ENCODE results near the gene EYA2.

EYA2 gene

DNA sequence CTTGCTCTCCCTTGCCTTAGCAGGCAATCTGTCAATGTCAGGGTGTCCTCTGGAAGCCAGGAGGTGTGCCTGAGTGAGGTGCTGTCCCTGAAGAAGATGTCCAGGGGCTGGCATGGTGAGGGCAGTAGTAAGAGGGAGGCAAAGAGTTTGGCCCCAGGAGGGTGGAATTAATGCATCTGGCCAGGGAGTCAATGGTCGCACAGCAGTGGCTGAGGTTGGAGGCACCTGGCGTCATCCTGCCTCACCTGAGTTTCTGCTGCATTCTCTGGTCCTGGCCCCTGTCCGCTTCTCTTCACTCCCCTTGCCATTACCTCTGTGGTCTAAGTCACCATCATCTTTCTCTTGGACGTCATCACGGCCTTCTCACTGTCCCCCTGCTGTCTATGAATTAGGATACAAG is 255.3 kb downstream of the EYA2 start:
- no peak for DNase-seq (ENCODE audit: insufficient read length)
- TF ChIP-seq POLR2AphosphoS5 (IDR thresholded peaks at IDR 0.05; ENCODE audit: low read depth, low read length), result no peak
- TF ChIP-seq TAF1 (IDR thresholded peaks at IDR 0.05; ENCODE audit: borderline replicate concordance, low read depth, low read length), result no peak
- TF ChIP-seq POLR2A (IDR thresholded peaks at IDR 0.05; ENCODE audit: low read depth, low read length), result no peak
- FAIRE-seq, result no peak

DNA sequence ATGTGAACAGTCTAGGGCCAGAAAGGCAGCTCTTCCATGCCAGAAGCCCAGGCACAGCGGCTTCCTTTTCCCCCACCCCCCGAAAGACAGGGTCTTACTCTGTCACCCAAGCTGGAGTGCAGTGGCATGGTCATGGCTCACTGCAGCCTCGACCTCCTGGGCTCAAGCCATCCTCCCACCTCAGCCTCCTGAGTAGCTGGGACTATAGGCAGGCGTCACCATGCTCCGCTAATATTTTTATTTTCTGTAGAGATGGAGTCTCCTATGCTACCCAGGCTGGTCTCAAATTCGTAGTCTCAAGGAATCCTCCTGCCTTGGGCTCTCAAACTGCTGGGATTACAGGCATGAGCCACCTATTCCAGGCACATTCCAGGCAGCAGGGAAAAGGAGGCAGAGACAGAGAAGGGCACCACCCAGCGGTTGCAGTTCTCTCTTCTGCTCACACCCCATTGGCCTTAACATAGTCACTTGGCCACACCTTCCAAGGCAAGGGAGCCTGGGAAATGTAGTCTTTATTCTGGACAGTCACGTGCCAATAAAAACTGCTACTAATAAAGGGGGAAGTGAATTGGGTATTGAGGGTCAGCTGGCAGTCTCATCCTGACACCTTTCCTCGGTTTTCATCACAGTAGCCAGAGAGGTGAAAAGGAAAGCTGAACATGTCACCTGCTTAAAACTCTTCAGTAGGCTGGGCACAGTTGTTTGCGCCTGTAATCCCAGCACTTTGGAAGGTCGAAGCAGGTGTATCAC is 255.9 kb downstream of the EYA2 start:
- DNase-seq (ENCODE audit: insufficient read length) (no peak), FAIRE-seq (no peak)
- no peak for TF ChIP-seq TAF1 (IDR thresholded peaks at IDR 0.05; ENCODE audit: borderline replicate concordance, low read depth, low read length)
- no peak for TF ChIP-seq POLR2A (IDR thresholded peaks at IDR 0.05; ENCODE audit: low read depth, low read length)

DNA sequence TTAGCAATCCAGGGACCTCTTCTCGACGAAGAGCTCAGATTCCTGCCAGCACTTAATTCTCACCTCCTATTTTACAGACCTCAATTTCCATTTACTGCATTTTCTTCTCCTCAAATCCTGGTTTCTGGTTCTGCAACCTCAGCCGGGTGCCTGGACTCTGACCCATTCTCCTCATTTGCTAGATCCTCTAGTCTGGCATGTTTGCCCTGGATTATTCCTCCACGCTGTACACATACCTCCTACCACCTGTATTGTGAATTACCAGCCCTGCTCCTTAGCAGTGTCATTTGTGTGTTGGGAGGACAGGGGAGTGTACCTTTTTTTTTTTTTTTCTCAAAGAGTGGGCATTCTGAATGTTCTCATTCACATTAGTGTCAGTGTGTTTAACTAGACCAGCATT is 257.4 kb downstream of the EYA2 start:
- FAIRE-seq (no peak), DNase-seq (ENCODE audit: insufficient read length) (no peak)
- TF ChIP-seq POLR2AphosphoS5 (IDR thresholded peaks at IDR 0.05; ENCODE audit: low read depth, low read length), result no peak
- no peak for TF ChIP-seq TAF1 (IDR thresholded peaks at IDR 0.05; ENCODE audit: borderline replicate concordance, low read depth, low read length)
- TF ChIP-seq POLR2A (IDR thresholded peaks at IDR 0.05; ENCODE audit: low read depth, low read length), result no peak

DNA sequence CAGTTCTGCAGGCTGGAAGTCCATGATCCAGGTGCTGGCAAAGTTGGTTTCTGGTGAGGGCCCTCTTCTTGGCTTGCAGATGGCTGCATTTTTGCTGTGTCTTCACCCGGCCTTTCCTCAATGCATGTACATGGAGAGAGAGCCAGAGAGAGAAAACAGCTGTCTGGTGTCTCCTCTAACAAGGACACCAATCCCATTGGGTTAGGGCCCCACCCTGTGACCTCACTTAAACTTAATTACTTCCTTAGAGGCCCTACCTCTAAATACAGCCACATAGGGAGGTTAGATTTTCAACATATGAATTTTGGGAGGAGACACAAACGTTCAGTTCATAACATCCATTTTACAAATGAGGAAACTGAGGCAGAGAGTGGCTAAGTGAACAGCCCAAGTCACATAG is 259.4 kb downstream of the EYA2 start:
- no peak for TF ChIP-seq POLR2AphosphoS5 (IDR thresholded peaks at IDR 0.05; ENCODE audit: low read depth, low read length)
- no peak for TF ChIP-seq POLR2A (IDR thresholded peaks at IDR 0.05; ENCODE audit: low read depth, low read length)
- no peak for TF ChIP-seq TAF1 (IDR thresholded peaks at IDR 0.05; ENCODE audit: borderline replicate concordance, low read depth, low read length)
- DNase-seq (ENCODE audit: insufficient read length) (no peak), FAIRE-seq (no peak)

DNA sequence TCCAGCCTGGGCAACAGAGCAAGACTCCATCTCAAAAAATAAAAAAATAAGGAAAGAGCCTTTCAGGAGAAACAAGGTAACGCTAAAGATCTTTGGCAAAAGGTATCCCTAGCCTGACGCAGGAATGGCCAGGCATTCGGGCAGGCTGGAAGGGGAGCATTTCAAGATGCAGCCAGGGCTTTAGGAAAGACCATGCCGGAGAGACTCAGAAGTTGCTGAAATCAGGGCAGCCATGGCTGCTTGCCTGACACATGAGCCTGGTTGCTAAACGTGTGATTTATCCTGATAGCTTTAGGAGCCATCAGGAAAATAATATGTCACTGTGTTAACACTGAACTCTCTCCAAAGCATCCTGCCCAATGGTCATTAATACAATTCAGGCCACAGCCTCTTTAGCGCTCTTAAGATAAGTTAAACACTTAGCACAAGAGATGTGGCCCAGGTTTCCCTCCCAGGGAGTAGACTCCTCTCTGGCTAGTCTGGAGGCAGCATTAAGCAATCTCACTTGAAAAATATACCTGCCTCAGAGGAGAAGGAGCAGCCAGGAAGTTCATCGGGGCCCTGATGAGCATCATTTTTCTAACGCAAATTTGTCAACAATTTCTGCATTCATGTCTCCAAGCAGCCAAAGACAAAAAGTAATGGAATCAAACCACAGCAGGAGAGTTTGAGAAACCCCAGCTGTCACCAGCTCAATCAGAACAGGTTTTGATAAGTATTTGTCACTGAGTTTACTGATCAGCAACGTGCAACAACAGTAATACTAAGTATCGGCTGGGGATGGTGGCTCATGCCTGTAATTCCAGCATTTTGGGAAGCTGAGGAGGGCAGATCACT is 261.9 kb downstream of the EYA2 start:
- FAIRE-seq, result no peak

DNA sequence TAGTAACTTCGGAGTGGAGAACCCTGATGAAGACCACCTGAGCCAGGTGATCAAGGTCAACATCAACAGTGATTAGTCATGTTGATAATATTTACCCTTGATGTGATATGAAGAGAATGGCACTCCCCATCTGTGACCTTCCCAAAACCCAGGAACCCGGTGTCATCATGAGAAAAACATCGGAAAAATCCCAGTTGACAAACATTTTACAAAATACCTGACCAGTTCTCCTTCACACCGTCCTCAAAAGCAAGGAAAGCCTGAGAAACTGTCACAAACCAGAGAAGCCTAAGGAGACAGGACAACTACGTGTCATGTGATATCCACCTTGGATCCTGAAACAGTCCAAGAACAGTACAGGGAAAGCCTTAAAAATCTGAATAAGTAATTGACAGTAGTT is 264.5 kb downstream of the EYA2 start:
- TF ChIP-seq TAF1 (IDR thresholded peaks at IDR 0.05; ENCODE audit: borderline replicate concordance, low read depth, low read length) (no peak), POLR2A (IDR thresholded peaks at IDR 0.05; ENCODE audit: low read depth, low read length) (no peak), POLR2AphosphoS5 (IDR thresholded peaks at IDR 0.05; ENCODE audit: low read depth, low read length) (no peak)
- no peak for DNase-seq (ENCODE audit: insufficient read length)
- FAIRE-seq, result no peak

More for the DNA sequence above, 261.9 kb downstream of the EYA2 start:
- TF ChIP-seq POLR2A (IDR thresholded peaks at IDR 0.05; ENCODE audit: low read depth, low read length) (no peak), TAF1 (IDR thresholded peaks at IDR 0.05; ENCODE audit: borderline replicate concordance, low read depth, low read length) (no peak), POLR2AphosphoS5 (IDR thresholded peaks at IDR 0.05; ENCODE audit: low read depth, low read length) (no peak)
- no peak for DNase-seq (ENCODE audit: insufficient read length)

DNA sequence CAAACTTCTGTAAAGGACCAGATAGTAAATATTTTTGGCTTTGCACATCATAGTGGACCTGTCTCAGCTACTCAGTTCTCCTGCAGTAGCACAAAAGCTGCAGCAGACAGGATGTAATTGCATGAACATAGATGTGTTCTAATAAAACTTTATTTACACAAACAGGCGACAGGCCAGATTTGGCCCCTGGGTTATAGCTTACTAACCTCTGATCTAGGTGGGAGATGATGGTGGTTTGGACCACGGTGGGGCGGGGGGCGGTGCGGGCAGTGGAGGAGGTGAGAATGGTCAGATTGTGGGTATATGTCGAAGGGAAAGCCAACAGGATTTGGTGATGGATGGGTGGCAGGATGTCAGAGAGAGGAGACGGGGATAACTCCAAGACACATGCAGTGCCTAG is 265.6 kb downstream of the EYA2 start:
- FAIRE-seq (no peak), DNase-seq (ENCODE audit: insufficient read length) (no peak)
- no peak for TF ChIP-seq POLR2A (IDR thresholded peaks at IDR 0.05; ENCODE audit: low read depth, low read length)
- no peak for TF ChIP-seq TAF1 (IDR thresholded peaks at IDR 0.05; ENCODE audit: borderline replicate concordance, low read depth, low read length)
- no peak for TF ChIP-seq POLR2AphosphoS5 (IDR thresholded peaks at IDR 0.05; ENCODE audit: low read depth, low read length)

DNA sequence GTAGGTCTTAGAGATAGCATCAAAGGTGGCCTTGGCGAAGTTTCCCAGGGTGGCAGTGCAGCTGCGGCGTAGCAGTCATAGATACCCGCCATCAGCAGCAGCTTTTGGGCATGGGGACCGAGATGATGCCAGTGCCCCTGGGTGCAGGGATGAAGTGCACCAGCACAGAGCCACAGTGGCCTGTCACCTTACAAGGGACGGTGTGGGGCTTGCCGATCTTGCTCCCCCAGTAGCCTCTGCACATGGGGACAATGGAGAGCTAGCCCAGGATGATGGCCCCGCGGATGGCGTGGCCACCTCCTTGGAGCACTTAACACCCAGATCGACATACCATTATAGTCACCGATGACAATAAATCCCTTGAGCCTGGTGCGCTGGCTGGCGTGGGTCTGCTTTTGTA is 266.3 kb downstream of the EYA2 start:
- no peak for DNase-seq (ENCODE audit: insufficient read length)
- TF ChIP-seq POLR2A (IDR thresholded peaks at IDR 0.05; ENCODE audit: low read depth, low read length), result no peak
- no peak for TF ChIP-seq TAF1 (IDR thresholded peaks at IDR 0.05; ENCODE audit: borderline replicate concordance, low read depth, low read length)
- no peak for TF ChIP-seq POLR2AphosphoS5 (IDR thresholded peaks at IDR 0.05; ENCODE audit: low read depth, low read length)
- no peak for FAIRE-seq

DNA sequence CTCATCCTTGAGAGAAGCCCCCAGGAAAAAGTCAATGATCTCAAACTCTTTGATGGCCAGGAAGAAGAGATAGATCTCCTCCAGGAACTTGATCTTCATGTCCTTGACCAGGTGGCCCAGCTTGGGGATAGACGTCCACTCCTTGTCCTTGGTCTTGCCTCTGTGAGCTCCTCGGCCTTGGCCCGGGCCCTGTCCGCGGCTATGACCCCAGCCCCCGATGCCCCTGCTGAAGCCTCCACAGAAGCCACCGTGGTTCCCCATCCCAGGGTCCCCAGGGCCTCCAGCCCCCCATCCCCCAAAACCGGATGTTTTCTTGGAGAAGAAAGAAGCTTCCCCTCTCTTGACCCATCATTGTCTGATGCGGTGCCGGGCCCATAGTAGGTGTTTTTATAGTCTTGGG is 266.8 kb downstream of the EYA2 start:
- no peak for FAIRE-seq
- no peak for TF ChIP-seq POLR2AphosphoS5 (IDR thresholded peaks at IDR 0.05; ENCODE audit: low read depth, low read length)
- no peak for TF ChIP-seq POLR2A (IDR thresholded peaks at IDR 0.05; ENCODE audit: low read depth, low read length)
- no peak for TF ChIP-seq TAF1 (IDR thresholded peaks at IDR 0.05; ENCODE audit: borderline replicate concordance, low read depth, low read length)
- DNase-seq (ENCODE audit: insufficient read length), result no peak

DNA sequence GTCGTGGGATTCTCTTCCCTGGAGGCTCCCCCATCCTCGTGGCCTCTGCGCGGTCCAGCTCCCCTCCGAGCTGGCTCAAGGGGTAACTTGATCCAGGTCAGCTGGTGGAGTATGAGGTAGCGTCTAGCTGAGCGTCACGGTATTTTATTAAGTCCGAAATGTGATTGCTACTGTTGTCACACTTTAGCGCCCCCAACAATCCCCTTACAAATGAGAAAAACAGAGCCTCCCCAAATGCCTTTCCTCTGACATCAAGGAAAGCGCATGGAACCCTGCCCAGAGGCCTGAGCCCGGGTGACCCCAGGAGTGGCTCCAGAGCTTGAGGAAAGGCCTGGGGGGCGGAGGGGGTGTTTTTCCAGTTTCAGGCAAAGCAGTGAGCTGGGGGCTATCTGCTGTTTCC is 269.5 kb downstream of the EYA2 start:
- no peak for DNase-seq (ENCODE audit: insufficient read length)
- TF ChIP-seq POLR2AphosphoS5 (IDR thresholded peaks at IDR 0.05; ENCODE audit: low read depth, low read length), result no peak
- no peak for TF ChIP-seq TAF1 (IDR thresholded peaks at IDR 0.05; ENCODE audit: borderline replicate concordance, low read depth, low read length)
- no peak for TF ChIP-seq POLR2A (IDR thresholded peaks at IDR 0.05; ENCODE audit: low read depth, low read length)
- FAIRE-seq, result no peak

DNA sequence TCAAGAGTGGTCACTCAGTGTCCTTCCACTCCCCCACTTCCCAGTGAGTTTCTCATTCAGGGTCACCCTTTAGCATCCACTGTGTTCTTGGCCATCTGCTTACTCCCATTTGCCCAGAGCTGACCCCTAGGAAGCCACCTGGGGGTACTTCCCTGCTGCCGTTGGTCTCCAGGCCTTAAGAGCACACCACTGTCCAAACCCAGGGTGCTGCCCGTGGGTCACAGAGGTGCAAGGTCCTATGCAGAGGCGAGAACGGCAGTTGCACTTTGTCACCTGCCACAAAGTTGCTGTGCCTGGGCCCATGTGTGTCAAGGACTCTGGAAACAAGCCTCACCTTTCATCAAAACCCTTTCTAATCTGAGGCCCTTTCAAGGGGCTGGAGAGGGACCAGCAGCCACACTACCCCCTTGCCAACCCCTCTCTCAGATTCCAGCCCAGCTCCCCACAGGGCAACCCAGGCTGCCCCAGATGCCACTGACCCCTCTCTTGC is 270.8 kb downstream of the EYA2 start:
- DNase-seq (ENCODE audit: insufficient read length) (no peak), FAIRE-seq (no peak)
- no peak for TF ChIP-seq POLR2A (IDR thresholded peaks at IDR 0.05; ENCODE audit: low read depth, low read length)
- no peak for TF ChIP-seq TAF1 (IDR thresholded peaks at IDR 0.05; ENCODE audit: borderline replicate concordance, low read depth, low read length)
- no peak for TF ChIP-seq POLR2AphosphoS5 (IDR thresholded peaks at IDR 0.05; ENCODE audit: low read depth, low read length)

DNA sequence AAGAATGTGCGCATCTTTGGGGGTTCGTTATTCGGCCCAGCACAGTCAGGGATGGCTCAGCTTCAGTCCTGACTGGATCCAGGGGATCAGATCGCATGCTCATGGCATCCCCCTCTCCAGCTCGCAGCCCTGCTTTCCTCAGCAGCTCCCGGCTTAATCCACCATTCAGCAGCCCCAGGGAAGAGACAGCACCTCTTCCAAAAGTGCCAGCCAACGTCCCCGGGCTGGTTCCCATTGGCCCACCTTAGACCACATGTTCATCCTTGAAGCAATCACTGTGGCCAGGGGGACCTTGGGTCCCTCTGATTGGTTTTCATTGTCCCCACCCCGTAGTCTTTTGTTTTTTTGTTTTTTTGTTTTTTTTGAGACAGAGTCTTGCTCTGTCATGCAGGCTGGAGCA is 273.2 kb downstream of the EYA2 start:
- TF ChIP-seq POLR2A (IDR thresholded peaks at IDR 0.05; ENCODE audit: low read depth, low read length) (no peak), TAF1 (IDR thresholded peaks at IDR 0.05; ENCODE audit: borderline replicate concordance, low read depth, low read length) (no peak), POLR2AphosphoS5 (IDR thresholded peaks at IDR 0.05; ENCODE audit: low read depth, low read length) (no peak)
- DNase-seq (ENCODE audit: insufficient read length) (no peak), FAIRE-seq (no peak)
